ENCODE measurements around the gene RPL39L. TPM values are rescaled to one million over a fixed set of nuclear protein-coding genes. Genes with fewer than 3 reads are reported as not detected.
"Not testable (repeated sequence)": the region's sequence is repeated elsewhere in the genome, so short reads cannot be mapped to it uniquely, and the experiment has no call there.

The RPL39L gene
- total RNA-seq, 1 experiment from 2014 or later = 237 TPM

DNA sequence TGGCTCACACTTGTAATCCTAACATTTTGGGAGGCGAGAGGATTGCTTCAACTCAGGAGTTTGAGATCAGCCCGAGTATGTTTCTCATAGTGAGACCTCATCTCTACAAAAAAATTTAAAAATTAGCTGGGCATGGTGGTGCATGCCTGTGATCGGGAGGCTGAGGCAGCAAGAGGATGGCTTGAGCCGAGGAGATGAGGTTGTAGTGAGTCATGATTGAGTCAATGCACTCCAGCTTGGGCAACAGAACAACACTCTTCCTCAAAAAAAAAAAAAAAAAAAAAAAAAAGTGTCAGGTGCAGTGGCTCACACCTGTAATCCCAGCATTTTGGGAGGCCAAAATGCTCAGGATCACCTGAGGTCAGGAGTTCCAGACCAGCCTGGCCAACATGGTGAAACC, 2.4 kb downstream of the RPL39L start:
- peak; percentile 64 for DNase-seq (ENCODE audit: low spot score)

DNA sequence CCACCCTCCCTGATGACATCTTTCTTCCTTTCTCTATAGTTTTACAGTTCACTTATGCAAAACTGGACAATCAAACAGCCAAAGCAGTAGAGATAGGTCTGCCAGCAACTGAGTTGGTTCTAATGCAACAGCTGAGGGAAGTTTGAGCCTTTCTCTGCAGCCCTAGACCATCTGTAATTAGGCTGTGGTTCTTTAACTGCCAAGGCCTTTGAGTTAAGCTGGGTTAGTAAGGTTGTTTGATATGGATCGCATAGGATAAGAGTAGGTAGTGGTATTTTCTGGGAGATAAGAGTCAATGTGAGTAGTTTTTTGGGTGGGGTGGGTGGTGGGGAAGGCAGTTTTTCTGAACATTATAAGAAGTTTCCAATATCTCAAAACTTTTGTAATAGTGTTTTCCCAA, 3.0 kb downstream of the RPL39L start:
- DNase-seq (ENCODE audit: low spot score) = no peak

DNA sequence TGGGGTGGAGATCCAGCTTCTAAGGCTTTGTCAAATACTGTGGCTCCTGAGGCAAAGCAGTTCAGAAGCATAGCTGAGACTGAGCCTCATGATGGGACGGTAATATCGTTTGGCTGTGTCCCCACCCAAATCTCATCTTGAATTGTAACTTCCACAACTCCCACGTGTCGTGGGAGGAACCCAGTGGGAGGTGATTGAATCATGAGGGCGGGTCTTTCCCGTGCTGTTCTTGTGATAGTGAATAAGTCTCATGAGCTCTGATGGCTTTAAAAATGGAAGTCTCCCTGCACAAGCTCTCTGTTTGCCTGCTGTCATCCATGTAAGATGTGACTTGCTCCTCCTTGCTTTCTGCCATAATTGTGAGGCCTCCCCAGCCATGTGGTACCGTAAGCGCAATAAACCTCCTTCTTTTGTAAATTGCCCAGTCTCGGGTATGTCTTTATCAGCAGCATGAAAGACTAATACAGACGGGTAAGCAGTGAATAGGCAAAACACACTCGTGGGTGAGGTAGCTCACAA, 4.1 kb downstream of the RPL39L start:
- not testable (repeated sequence) for DNase-seq (ENCODE audit: low spot score)

DNA sequence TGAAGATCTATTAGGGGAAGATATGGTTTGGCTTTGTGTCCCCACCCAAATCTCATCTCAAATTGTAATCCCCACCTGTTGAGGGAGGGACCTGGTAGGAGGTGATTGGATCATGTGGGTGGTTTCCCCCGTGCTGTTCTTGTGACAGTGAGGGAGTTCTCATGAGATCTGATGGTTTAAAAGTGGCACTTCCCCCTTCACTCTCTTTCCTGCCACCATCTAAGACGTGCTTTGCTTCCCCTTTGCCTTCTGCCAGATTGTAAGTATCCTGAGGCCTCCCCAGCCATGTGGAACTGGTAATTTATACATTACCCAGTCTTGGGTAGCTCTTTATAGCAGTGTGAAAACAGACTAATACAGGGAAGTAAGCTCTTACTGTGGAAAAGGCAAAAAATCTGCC, 6.1 kb downstream of the RPL39L start:
- DNase-seq (ENCODE audit: low spot score) = not testable (repeated sequence)

DNA sequence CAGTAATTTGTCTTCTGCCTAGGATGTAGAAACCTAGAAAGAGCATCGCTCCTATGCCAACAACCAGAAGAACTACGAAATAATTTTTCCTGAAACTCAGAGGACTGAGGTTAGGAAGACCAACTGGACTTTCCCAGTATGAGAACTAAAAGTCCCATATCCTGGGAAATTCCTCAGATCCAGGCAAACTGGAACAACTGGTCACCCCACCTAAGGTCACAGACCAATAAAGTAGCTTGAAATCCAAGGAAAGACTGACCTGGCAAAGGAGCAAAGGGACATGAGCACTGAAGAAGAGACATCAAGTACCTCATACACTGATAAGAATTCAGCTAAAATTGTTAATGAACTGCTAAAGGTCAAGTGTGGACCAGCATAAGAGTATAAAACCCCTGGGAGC, 6.6 kb downstream of the RPL39L start:
- DNase-seq (ENCODE audit: low spot score) = no peak

DNA sequence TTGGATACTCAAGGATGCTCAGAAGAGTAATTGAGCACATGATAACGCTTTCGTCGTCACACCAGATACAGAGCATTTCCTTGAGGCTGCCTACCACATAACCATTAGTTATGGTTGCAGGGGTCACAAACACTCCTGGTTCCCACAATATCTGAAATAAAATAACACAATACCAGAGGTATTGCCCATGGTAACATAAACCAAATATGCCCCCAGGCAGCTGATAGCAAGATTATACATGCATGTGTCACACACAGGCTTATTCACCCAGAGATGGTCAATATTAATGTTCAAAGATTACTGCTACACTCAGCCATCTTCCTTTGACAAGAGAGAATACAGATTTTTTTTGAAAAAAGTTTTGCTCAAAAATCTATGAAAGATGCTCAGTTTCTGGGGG, 7.3 kb downstream of the RPL39L start:
- DNase-seq (ENCODE audit: low spot score) = no peak

DNA sequence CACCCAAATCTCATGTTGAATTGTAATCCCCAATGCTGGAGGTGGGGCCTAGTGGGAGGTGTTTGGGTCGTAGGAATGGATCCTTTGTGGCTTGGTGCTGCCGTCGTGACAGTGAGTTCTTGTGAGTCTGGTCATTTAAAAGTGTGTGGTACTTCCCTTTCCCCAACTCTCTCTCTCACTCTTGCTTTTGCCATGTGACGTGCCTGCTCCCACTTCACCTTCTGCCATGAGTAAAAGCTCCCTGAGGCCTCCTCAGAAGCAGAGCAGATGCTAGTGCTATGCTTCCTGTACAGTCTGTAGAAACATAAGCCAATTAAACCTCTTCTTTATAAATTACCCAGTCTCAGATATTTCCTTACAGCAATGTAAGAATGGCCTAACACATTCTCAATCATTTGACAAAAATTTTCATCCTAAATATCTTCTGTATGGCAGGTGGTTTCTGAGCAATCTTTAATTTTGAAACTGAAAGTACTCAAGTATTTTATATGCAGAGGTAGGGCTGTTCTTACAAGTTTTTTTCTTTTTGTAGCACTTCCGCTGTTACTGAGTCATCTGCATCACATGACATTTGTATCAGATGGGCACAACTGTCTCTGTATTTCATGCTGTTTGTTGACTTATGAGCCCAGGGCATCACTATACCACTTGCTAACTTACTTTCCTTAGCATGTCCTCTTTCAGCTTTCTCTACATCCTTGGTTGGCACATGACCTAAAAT, 8.8 kb downstream of the RPL39L start:
- peak; percentile 90 for DNase-seq (ENCODE audit: low spot score)

DNA sequence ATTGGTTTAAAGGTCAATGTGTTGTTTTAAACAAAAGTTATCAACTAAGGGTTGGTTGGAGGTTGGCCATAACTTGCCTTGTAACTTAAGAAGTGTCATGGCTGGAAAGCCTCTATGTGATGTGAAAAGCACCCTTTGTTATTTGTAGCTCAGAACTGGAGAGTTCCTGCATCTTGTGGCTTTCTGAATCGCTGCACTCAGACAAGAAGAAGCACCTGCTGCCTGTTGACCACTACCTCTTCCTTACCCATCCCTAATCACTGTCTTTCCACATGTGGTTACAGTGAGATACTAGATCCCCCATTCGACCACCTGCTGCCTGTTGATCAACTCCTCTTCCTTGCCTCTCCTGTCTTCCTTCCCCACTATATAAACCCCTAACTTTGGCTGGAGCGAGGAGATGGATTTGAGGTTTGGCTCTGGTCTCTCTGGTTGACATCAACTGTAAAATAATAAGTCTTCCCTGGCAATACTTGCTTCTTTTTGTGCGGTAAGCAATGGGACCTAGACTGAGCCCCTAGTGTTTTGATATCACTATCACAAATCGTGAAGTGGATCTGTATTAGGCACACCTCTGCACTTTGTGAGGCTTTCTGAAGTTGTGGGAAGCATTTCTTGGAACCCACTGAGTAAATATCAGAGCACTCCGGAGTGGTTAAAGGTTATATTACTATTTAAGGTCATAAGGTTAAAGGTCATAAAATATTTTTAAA, 13.8 kb downstream of the RPL39L start:
- no peak for DNase-seq (ENCODE audit: low spot score)

DNA sequence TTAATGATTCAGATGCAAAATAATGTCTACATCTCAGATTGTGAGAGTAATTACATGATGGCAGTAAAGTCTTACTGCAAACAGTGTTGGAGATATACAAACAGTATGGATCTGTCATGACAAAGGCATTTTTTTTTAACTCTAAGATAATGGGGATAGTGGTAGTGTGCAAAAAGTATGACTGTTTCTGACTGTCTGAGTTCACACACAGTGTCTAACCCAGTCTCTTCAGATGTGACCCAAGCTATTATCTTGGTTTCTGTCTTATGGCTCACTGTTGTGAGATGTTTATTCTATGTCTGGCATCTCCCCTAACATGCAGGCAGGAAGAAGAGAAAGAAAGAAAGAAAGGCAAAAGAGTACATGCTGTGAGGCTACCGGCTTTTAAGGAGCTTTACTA, 17.0 kb downstream of the RPL39L start:
- DNase-seq (ENCODE audit: low spot score) = no peak

DNA sequence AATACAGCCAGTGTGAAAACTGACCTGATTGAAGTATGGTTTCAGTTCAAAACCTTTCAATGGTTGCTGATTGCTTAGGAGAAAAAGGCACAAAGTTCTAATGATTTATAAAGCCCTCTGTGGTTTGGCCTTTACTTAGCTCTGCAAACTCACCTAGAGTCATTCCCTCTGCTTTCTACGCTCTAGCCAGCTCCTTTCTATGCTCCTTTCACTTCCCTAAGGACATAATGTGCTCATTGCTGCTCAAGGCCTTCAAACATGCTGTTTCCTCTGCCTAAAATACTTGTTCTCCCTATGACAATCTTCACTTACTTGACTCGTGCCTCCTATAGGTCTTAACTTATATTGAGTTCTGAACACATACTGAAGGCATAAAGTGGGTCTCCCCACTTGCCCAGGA, 19.0 kb downstream of the RPL39L start:
- no peak for DNase-seq (ENCODE audit: low spot score)

DNA sequence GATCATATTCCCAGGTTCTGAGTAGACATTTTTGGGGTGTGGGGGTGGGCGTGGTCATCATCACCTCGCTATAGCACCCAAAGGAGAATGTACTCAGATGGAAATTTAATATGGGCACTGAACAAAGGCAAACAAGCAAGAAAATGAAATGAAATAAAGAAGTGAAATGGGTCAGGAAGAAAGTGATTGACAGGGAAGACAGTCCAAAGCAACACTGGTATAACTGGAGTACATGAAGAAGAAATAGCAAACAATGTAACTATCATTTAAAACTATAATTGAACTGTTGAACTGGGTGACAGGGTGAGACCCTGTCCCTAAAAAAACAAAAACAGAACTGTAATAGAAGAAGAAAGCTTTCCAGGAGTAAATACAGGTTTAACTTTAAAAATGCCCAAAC, 24.8 kb downstream of the RPL39L start:
- DNase-seq (ENCODE audit: low spot score) = no peak

DNA sequence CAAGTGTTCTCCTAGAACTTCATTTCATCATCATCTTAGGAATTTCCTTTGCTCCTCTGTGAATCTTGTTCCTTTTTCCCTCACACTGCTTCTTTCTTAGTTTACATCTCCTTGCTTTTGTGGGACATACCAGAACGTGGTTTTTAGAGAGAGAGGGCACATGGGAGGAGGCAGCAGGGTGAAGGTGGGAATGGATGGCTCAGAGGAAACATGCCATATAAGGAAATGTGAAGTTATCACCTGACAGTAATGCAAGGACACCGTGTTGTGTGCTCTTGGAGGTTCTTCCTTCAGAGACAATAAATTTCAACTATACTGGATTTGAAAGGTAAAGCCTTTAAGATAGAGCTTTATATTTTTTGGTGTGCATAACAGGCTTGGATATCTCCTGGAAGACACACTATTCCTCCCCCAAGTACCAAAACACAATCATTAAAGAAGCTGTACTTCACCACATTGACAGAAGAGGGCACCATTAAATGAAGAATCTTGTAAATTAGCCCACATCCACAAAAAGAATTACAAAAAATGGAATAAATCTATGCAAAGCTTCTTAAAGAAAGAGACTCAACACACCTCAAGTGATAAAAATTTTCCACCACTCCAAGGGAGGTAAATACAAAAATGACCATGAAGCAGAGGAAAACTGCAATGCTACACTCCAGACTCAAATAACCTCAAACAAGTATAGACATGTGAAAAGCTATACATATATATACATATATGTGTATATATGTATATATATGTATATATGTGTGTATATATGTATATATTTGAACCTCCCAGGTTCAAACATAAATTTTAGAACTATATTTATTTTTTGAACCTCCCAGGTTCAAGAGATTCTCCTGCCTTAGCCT, 26.1 kb downstream of the RPL39L start:
- peak; percentile 21 for DNase-seq (ENCODE audit: low spot score)

DNA sequence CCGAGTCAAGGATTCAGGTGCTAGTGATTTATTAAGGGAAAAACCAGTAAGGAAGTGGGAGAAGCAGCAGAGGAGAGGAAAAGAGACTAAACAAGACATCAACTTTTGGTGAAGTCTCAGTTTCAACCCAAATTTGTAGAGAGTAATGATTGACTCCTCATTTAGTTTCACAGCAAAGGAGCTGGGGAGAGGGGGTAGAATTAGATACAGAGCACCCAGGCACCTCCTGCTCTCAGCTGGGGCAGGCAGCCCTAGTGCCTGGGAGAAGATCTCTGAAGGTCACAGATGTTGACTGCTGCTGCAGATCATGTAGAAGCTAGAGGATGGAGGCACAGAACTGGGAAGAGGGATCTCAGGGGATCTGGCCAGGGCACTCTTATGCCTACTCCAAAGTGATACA, 29.1 kb downstream of the RPL39L start:
- DNase-seq (ENCODE audit: low spot score) = no peak

DNA sequence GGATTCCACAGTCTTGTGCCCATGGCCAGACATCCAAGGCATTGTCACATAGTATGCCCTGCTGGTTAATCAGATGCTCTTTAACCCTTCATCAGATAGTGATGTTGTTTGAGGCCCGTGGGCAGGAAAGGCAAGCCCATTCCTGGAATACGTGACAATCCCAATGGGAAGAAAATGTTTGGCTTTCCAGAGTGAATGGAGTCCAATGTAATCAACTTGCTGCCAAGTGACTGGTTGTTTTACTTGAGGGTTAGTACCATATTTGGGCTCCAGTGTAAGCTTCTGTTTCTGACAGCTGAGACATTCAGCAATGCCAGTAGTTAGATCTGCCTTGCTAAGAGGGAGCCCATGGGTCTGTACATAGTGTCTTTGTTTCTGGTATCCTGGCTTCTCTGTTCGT, 31.3 kb downstream of the RPL39L start:
- DNase-seq (ENCODE audit: low spot score) = no peak

DNA sequence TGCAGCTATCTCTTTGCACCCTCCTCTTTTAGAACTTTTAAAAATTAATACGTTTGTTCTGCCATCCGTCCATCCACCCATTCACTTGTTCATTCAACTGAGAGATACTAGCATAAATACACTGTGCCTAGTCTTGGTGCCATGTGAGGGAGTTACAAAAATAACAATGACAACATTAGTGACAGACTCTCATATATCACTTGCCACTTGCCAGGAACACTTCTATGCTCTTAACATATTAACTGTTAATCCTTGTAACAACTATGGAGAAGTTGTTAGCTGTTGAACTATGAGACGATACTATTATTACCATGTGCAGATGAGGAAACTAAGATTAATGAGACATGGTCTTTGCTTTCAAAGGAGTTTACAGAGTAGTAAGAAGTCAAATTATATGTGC, 33.6 kb downstream of the RPL39L start:
- DNase-seq (ENCODE audit: low spot score) = no peak

DNA sequence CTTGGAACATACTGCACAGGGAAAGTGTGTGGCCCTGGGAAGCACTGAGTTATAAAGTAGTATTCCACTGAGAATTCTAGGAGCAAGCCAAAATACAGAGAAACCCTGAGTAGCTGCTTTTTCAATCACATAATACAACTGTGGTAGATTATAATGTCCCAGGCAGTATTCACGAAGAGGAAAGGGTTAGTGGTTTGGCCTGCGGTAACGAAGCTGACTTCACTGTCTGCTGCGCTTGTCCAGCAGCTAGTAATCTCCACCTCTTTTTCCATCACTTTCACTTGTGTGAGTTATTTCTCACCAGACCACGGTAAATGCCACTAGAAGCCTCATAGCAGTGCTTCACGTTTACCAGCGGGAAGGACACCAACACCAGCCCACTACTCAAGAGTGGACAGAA, 34.4 kb downstream of the RPL39L start:
- no peak for DNase-seq (ENCODE audit: low spot score)

DNA sequence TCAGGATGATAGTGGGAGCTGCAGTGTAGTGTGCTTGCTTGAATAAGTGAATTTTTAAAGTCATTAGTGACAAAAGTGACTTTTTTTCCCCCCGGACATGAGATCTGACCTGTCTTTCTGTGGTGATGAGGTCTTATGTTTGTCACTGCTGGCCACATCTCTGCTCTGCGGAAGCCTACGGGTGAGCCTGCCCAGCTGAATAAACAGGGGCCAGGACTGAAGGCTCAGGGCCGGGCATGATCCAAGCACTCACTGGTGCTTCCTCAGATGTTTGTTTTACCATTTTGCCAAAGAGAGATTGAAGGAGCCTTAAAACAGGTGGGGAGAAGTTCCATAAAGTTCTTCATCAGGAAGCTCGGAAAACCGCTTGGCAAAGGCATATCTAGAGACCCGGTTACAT, 35.0 kb downstream of the RPL39L start:
- no peak for DNase-seq (ENCODE audit: low spot score)

DNA sequence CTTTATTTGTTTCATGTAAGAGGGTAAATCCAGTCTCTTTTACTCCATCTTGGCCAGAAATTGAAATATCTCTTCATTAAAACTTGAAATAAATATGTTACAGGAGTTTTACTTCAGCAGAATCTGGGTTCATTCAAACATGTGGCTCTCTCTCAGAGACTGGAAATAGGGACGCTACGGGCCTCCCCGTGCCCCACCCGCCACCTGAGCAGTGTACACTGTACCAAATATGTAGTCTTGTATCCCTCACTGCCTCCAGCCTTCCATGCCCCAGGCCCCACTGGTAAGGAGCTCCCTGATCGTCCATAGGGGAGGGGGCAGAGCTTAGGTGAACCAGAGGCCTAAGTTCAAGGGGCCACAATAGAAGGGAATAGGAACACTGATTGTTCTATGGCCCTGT, 36.0 kb downstream of the RPL39L start:
- no peak for DNase-seq (ENCODE audit: low spot score)

DNA sequence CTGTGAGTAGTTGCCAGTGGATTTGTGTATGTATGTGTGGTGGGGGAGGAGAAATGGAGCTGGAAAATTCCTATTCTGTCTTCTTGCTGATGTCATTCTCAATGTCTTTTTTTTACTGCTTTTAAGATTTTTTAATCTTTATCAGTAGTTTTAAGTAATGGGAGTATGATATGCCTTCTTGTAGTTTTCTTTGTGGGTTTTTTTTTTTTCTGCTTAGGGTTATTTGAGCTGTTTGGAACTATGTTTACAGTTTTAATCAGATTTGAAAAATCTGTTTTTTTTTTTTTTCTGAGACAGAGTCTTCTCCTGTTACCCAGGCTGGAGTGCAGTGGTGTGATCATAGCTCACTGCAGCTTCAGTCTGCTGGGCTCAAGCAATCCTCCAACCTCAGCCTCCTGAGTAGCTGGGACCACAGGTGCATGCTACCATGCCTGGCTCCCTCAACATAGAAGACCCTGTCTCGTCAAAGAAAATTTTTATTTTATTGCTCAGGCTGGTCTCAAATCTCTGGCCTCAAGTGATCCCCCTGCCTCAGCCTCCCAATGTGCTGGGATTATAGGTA, 37.1 kb downstream of the RPL39L start:
- DNase-seq (ENCODE audit: low spot score) = no peak

DNA sequence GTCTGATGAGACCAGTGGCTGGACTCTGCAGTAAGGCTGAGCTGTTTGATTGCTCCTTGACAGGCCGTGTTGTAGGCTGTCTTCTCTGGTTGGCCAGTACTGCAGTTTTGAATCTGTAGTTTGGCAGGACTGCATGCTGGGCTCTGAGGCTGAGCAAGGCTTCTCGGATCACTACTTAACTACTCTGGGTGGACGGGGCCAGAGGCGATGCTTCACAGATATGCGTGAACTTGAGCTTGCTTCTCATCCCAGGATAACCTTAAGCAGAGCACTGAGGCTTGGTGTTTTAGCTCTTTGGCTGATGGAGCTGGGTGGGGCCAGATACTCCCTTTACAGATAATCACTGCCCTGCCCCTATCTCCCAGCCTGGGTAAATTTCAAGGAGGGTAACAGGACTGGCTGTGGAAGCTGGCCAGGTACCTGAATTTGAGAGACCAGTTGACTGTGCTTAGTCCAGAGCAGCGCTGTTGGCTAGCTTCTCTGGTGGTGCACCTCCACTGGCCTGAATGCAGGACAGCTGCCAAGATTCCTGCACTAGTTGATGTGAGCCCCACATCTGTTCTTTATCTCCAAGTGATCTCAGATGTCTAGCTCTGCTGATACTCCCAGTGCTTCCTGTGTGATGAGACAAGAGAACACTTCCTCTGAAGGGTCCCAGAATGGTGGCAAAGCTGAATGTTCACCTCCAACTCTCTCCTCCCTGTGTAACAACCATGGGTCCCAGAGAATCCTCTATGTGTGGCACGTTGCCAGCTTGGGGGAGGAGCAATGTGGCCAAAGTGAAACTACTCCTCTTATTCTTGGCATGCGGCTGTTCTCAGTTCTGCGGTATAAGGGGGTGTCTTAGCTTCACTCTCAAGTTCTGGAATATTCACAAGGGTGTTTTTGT, 37.9 kb downstream of the RPL39L start:
- peak; percentile 58 for DNase-seq (ENCODE audit: low spot score)

DNA sequence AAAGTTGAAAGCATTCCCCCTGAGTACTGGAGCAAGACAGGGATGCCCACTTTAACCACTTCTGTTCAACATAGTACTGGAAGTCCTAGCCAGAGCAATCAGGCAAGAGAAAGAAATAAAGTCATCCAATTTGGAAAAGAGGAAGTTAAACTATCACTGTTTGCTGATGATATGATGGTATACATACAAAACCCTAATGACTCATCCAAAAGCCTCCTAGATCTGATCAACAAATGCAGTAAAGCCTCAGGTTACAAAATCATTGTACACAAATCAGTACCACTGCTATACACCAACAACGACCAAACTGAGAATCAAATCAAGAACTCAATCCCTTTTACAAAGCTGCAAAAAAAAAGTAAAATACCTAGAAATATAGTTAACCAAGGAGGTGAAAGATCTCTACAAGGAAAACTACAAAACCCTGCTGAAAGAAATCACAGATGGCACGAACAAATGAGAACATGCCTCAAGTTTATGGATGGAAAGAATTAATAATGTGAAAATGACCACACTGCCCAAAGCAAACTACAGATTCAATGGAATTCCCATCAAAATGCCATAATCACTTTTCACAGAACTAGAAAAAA, 40.3 kb downstream of the RPL39L start:
- DNase-seq (ENCODE audit: low spot score) = no peak

All from A172 (cell line).